GM19238 (cell line): Measurements from ENCODE around the gene PAIP2B.
"Not testable (repeated sequence)": the region's sequence is repeated elsewhere in the genome, so short reads cannot be mapped to it uniquely, and the experiment has no call there.

ENCODE experiments used
- DNase-seq: peaks from one replicate; pipeline ENCODE4 v3.0.0; 2011; ENCODE audit warnings: low spot score; ENCODE audit not compliant: insufficient read length

The PAIP2B gene

DNA sequence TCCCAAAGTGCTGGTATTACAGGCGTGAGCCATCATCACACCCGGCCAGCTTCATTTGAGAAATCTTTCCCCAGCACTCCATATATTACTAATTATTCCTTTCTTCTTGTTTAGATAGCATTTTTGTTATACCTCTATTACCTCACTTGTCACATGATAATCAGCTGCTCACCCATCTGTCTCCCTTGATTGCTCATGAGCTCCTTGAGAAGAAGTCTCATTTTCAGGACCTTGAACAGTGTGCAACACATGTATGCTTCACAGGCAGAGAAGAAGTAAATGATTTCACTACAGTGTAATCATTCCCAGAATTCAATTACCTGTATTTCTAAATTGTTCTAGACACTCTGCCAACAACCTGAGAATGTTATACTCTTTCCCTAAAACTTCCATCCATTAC lies 6.2 kb downstream of the PAIP2B start:
- DNase-seq = no peak

DNA sequence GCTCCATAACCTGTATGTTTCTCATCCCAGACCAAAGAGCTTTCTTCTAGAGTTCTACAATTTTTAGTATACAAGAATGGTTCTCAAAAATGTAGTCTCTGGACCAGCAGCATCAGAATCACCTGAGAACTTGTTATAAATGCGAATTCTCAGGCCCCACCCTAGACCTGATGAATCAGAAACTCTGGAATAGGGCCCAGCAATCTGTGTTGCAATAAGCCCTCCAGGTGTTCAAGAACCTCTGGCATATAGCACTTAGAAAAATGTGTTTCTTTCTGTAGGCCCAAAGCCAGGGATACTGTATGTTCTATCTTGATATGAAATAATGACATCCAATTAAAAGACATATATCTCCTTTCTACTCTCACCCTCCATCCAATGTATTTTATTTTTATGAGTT lies 10.4 kb downstream of the PAIP2B start:
- no peak for DNase-seq

DNA sequence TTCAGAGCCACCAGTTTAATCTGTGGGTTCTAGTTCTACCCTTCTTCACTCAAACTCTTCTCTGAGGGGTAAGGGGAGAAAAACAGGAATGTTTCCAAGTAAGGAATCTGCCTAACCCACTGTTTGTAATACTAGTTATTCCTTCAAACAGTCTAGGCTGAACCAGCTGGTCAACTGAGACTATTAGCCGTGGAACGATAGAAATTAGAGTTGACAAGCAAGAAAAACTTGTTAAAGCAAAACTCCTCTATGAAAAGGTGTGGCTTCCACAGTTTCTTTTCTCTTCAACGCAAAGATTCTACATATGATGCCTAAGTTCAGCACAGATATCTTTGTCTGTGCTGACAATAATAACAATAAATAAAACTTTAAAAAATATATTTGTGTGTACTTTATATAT lies 11.5 kb downstream of the PAIP2B start:
- DNase-seq = no peak

DNA sequence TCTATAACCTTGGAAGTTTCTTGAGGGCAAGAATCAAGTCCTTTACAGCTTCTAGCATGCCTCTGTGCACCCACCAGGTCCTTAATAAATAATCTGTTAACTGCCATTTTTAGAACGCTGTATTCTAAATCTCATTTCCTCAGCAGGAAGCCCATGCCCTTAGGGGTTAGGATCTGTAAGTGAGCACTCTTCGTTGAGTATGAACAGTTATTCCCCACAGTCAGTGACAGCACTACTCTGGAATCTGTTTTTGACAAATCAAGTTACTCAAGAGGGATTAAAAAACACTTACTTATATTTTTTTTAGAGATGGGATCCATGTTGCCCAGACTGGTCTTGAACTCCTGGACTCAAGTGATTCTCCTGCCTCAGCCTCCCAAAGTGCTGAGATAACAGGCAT lies 14.6 kb downstream of the PAIP2B start:
- DNase-seq = no peak

DNA sequence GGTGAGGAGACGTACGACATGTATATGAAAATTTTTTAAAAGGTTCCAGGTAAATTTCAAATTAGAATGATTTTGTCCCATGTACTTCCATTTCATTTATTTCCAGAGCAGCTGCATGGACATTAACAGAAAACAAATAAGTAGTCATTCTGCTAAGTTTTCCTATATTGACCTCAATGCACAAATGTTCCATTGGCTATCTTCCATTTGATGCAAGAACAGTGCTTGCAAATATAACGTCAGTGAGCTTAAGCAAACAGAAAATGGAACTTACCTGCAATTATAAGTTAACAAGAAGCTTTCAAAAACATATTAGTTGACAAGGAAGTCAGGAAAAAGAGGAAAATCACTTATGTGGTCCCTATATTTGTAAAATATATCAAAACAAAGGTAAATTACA lies 16.6 kb downstream of the PAIP2B start:
- DNase-seq = no peak

DNA sequence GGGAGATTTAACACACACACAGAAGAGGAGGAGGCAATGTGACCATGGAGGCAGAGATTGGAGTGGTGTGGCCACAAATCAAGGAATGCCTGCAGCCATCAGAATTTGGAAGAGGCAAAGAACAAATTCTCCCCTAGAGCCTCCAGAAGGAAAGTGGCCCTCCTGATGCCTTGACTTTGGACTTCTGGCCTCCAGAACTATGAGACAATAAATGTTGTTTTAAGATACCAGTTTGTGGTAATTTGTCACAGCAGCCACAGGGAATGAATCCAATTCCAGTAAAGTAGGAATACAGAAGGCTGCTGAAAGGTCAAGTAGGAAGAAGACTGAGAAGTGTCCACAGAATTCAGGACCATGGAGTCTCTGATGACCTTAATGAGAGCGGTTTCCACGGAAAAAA lies 18.1 kb downstream of the PAIP2B start:
- no peak for DNase-seq

DNA sequence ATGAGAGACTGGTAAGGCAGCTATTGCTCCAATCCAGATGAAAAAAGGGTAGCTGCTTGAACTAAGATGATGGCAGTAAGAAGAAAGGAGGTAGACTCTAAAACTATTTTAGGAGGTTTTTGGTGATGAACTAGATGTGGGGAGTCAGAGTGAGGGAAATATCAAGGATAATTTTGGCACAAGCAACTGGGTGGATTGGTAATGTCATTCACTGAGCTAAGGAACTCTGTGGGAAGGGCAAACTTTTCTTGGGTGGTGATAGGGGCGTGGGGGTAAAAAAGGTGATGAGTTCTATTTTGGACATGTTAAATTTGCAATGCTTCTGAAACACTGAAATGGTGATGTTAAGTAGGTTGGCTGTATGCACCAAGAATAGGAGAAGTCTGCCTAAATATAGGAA lies 19.3 kb downstream of the PAIP2B start:
- no peak for DNase-seq

DNA sequence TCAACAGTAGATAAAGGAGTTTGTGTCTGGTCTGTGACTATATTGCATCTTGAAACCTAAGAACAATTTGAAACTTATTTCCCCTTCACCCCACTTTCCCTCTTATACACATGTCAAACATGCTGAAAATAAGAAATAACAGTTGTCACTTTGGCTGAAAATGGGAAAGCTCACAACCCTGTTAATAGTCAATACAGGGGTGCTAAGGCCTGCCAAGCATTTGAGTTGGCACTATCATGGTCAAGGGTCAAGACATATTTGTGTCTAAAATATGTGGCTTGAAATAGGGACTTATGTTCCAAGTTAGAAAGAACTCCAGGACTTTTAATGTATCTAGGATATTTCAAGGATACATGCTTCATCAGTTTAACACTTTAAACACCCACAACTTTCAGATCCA lies 20.6 kb downstream of the PAIP2B start:
- DNase-seq = no peak

DNA sequence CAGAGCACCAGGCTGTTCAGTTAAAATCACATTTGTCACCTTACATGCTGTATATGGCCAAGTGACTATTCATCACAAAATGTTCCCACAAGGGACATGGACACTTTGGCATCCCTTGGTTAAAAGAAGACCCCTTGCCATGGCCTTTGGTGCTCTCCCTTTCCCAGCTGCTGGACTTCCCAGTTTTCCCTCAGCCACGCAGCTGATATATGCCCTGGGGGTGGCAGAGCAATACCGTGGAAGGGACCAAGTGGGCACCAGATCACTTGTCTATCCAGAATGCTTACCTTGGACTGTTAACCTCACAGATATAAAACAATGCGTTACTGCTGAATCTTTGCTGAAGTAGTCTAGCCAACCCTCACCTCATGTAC lies 35.3 kb downstream of the PAIP2B start:
- DNase-seq = no peak

DNA sequence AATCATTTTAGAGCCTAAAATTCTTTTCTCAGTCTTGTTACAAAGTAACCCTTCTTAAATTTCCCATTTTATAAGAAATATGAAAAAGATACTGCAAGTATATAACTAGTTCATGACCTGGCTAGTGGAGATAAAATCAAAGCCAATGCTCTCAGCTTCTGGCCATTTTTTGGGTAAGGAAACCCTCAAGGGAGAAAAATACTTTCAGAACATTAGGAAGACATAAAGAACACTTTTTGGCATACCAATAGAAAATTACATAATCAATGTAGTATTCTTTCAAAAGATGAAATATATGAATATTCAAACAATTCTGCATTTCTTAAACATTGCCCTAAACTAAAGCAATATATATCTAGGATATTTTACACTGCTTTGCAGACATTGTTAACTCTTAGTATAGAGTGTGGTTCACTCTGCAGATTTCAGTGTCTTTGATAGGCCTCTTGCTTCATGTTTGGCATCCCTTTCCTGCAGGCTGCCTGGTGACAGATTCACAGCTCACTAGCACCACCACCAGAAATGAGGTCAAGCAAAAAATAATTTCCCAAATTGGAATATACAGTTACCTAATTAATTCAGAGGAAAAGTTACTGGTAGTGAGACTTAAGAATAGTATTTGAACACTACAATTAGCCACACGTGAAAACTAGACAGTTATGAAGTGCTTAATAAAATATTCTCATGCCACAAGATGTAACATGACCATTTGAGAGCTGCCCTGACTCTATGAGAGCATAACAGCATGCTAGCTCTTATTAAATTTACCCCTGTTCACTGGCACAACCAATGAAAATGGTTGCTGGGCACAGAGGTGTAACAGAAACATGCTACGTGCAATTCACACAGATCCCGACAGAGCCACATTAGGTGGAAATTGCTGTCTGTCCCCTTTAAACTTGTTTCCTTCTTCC lies 36.0 kb downstream of the PAIP2B start:
- no peak for DNase-seq

DNA sequence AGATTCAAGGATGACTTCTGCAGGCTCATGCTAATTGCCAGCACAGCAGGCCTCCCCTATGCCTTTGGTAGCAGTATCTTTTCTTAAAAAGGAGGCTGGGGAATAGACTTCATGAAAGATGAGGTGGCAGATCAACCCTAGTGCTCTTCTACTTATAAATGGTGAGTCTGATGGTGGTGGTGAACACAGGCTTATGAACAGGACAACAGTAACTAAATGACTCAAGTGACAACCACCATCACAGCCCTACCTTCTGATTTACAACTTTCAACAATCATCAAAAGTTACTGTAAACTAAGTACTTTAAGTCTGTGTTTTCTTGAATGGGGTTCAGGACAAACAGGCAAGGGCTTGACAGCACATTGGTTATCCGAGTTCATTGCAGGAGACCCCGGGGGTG lies 39.3 kb downstream of the PAIP2B start:
- DNase-seq = no peak

DNA sequence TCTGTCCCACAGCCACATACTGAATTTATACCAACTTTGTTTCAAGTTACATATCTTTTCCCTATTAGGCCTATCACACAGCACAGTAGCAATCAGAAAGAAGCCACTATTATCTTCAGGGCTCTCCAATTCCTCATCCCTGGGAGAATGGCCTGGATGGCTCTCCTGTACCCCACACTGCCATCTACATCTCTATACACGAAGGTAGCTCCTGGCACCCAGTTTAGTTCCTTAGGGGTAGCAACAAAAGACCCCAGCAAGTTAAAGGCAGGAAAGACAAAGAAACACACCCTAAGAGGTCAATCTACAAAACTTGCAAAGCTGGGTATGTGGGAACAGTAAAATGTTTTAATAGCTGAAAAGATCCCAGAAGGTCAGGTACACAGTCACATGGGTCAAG lies 39.9 kb downstream of the PAIP2B start:
- no peak for DNase-seq

DNA sequence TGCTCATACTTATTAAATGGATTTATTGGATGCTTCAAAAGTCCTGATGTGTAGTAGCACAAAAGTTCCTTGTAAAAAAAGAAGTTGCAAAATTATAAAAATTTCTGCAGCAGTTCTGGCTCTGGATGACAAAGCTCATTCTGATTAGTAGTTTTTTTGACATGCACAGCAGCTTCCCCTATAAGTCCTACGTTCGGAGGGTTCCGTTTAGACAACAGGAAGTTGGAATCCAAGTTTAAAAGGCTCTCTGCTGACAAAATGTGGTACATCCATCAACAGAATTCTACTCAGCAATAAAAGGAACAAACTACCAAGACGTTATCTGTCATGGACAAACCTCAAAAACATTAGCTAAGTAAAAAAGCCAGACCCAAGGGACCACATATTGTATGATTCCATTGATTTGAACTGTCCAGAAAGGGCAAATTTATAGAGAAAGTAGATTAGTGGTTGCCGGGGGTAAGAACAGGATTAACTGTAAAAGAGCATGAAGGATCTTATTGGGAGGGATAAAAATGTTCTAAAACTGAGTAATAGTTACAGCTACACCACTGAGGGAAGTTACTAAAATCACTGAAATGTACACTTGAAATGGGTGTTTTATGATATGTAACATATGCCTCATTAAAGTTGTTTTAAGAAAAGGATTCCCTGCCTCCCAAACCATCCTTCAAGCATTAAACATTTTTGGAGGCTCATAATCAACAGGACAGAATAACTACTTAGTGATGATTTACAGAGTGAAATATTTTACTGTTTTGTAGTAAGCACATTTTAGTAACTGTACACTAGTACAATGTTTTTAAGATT lies 43.4 kb downstream of the PAIP2B start:
- not testable (repeated sequence) for DNase-seq

DNA sequence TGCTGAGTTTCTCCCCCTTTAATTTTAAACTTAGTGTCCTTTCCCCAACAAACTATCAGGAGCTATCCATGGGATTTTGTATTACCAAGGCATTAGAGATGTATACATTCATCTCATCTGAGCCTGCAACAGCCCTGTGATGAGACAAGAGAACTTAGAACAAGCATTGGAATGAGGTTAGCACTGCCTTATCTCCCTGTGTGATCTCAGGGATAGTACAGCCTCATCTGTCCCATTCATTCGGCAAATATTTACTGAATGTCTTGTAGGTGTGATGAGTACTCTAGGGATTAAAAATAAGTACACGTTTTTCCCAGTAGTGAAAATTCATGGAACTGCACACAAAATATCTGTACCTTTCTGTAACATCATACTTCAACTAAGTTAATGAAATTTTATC lies 45.6 kb downstream of the PAIP2B start:
- no peak for DNase-seq

DNA sequence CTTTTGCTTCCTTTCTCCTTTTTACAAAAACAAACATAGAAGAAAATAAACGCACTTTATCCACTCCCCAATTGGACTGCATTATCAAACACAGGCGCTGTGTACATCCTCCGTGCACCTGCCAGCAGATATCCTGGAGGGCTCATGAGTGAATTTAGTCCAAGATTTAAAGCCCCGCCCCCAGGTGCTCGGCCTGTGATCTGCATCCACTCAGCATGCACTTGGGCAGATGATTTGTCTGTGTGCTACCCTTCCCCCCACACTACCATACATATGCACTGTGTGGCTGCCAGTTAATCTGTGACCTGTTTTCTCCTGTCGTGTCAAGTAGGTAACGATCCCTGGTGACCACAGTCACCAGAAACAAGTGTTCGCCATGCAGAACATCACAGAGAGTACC lies 48.1 kb downstream of the PAIP2B start:
- DNase-seq = not testable (repeated sequence)

DNA sequence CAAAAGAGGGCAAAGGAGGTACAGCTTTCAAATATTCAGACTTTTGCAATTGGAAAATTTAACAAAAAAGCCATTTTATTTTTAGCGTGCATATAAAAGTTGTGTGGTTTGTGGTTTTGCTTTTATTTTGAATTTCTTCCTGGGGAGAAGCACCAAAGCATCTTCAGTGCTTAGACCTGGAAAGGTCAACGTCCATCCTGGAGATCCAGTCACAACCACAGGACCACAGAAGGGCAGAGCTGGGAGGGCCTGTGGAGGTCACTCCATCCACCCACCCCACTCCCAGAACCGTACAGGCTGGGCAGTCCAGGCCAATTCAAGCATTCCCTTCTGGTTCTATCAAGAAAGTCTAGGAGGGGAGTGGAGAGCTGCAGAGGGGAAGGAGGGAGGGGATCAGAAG lies 52.7 kb downstream of the PAIP2B start:
- no peak for DNase-seq

DNA sequence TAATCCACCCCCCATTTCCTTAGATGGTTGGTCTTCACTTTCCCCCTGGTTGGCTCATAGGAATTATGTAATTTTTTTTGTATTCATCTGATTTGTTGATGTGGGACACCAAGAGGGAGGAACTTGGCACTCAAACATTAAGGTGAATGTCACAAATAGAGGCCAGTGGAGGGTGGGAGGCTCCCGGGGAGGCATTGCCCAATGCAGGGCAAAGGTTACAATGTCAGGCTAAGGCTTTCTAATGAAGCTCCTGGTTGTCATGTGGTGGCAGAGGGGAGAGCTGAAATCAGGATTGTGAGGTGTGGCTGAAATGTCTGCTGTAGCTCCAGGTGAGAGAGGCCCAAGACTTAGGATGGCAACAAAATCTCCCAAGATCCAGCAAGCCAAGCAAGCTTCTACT lies 53.8 kb downstream of the PAIP2B start:
- no peak for DNase-seq

DNA sequence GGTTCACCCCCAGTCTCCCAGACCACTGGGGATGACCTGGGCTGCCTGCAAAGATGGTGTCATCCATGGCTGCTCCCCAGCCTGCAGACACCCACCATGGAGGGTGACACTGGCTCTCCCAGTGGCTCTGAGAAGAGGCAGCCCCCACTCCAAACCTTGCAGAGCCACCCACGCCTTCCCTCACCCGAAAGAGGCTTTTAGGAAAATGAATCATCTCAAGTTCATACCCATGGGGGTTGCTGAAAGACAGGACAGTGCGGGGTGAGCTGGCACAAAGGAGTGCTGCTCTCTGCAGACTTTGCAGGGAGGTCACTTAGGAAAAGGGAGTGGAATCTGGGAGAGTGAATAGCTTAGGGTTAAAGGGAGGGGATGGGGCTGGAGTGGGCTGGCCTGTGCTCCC lies 60.1 kb downstream of the PAIP2B start:
- no peak for DNase-seq

DNA sequence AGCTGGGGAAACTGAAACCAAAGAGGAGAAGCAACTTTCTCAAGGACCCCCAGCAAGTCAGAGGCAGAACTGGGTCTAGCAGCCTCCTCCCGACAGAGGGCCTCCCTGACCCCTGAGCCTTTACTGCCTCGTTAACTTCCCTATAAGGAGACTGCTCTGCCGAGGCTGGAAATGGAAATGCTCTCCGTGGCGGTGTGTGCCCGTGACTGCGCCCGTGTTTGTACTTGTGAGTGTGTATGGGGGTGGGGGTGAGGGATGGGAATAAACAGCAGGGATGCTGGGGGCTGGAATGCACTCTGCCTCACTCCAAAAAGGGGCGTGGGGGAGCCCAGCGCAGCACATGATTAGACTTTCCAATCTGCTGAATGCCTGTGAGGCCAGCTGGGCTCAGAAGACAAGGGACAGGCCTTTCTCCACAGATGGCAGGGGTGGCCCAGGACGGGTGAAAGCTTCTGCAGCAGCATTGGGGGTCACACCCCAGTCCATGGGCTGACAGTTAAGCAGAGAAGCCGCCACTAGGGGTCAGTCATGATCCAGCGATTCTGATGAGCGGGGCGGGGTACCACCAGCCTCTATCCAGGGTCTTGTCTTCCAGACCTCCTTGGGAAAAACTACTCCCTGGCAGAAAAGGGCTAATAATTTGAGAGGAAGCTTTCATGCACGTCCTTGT lies 69.6 kb downstream of the PAIP2B start:
- DNase-seq = peak; percentile 57

DNA sequence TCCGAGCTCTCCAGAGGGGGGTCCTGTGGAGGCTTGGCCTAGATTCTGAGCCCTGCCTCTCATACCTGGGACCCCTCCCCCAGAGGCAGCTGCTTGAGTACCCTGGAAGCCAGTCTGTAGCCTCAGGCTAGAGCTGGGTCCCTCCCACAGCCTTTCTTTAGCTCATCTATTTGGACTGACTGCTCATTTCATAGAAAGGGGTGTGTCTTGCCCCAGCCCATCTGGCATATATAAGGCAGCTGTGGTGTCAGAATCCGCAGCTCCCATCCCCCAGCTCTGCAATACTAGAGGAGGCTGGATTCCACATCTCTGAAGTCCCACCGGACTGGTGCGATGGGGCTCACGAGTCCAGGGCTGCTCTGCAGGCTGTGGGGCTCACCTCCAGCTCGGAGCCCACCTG lies 70.3 kb downstream of the PAIP2B start:
- no peak for DNase-seq

DNA sequence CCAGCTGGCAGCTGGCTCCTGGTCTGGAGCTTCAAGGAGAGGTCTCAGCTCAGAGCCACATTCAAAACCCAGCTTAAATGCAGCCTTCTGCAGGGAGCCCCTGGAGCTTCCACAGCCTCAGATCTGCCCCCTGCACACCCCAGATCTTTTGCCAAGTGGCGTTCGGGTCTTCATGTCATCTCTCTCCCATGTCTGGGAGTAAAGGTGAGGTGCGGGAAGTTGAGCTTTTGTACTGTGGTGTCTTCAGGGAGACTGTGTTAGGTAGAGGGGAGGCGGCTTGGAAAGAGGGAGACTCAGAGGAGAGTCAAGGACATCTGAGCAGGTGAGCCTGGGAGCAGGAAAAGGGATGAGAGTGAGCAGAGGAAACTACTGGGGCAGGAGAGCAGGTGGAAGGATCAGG lies 71.1 kb downstream of the PAIP2B start:
- DNase-seq = no peak

DNA sequence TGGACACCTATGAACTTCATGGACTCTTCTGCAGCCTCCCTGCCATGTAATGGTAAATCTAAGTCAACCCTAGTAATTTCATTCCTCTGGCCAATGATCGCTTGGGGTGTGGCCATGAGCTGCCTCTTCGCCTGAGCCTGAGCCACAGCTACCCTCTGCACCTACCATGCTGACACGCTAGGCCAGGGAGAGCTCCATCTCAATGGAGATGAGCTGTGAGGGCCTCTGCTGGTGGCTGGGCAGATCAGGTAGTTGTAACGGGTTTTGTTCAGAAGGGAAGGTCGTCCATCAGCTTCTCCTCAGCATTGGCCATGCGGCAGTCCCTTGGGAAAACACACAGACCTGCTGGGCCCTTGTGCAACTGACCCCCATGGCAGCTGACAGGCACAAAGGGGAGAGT lies 72.1 kb downstream of the PAIP2B start:
- peak; percentile 27 for DNase-seq
